Esophagus muscularis mucosa (tissue), 4 donors: ENCODE results near the gene ADGRG1. TPM values are rescaled to one million over a fixed set of nuclear protein-coding genes. Genes with fewer than 3 reads are reported as not detected.

Experiments
- DNase-seq: peaks from one replicate; pipeline ENCODE4 v3.0.0-alpha.2; 2017; ENCODE audit errors: extremely low spot score
- H3K27ac ChIP-seq, 4 donors: fragments of 200-600 bp; sonication (generic); replicated peaks in 1 of 4; 1 replicate in 3 of 4; 2 replicates in 1 of 4; pipeline ENCODE4 v1.5.1; 2016 to 2019; ENCODE audit warnings: mild to moderate bottlenecking in 1 of 4
- H3K27me3 ChIP-seq, 4 donors: fragments of 200-600 bp; sonication (generic); one replicate each; pipeline versions ENCODE4 v1.5.1 to v1.6.0; 2016 to 2019
- H3K36me3 ChIP-seq, 4 donors: fragments of 200-600 bp; sonication (generic); one replicate each; pipeline ENCODE4 v1.5.1; 2016 to 2019
- H3K4me1 ChIP-seq, 4 donors: fragments of 200-600 bp; sonication (generic); one replicate each; pipeline ENCODE4 v1.5.1; 2016 to 2019
- H3K4me3 ChIP-seq, 4 donors: fragments of 200-600 bp; sonication (generic); 1 replicate in 2 of 4; 2 replicates in 2 of 4; pipeline ENCODE4 v1.5.1; 2016 to 2019; ENCODE audit warnings: mild to moderate bottlenecking in 4 of 4, moderate library complexity in 1 of 4
- H3K9me3 ChIP-seq, 4 donors: fragments of 200-600 bp; sonication (generic); 1 replicate in 3 of 4; 2 replicates in 1 of 4; pipeline ENCODE4 v1.5.1; 2016 to 2019
- EP300 ChIP-seq: sonication (generic); formaldehyde crosslinking; IDR thresholded peaks from one replicate; pipeline ENCODE4 v1.6.1; 2017; ENCODE audit warnings: antibody characterized with exemption
- POLR2A ChIP-seq: fragments of 450-650 bp; IDR thresholded peaks from one replicate; pipeline ENCODE4 v1.6.1; 2017; ENCODE audit warnings: antibody characterized with exemption, moderate library complexity, mild to moderate bottlenecking, low read depth
- POLR2AphosphoS5 ChIP-seq, 2 donors: sonication (generic); formaldehyde crosslinking; IDR thresholded peaks; one replicate each; pipeline ENCODE4 v1.6.1; 2017; ENCODE audit warnings: antibody characterized with exemption in 2 of 2
- WGBS: methylation state at CpG from one replicate; pipeline ENCODE4 v1.1.5; 2018; 5-methylcytosine and 5-hydroxymethylcytosine counted together
- intact Hi-C: fragments of 100-400 bp; cut with DNase I; formaldehyde crosslinking; loops from one replicate; pipeline ENCODE4 v1.15.1; 2023
- total RNA-seq, 4 donors: library from RNA; depleted of rRNA; stranded (reverse); fragments of >200 nt; gene quantifications; one replicate each; pipeline versions ENCODE4 v1.1.0 to v1.2.1, GENCODE V29; 2016
- TF ChIP-seq, protein P1 (sequence below), 3 experiments: fragments of 200-600 bp in 2 of 3; fragments of 450-650 bp in 1 of 3; sonication (generic) in 2 of 3; IDR thresholded peaks; one replicate each; pipeline ENCODE4 v1.5.1; 2017 to 2019; ENCODE audit warnings: antibody characterized with exemption in 3 of 3, mild to moderate bottlenecking in 2 of 3, moderate library complexity in 1 of 3

ADGRG1 gene
- total RNA-seq, 4 donors from 2014 or later = 17.4 to 21.4 (median 19.1) TPM

- TF ChIP-seq EP300 (no peak), POLR2AphosphoS5 (IDR thresholded peaks at IDR 0.05) (no peak), POLR2A (no peak)
- TF ChIP-seq, protein P1, sequence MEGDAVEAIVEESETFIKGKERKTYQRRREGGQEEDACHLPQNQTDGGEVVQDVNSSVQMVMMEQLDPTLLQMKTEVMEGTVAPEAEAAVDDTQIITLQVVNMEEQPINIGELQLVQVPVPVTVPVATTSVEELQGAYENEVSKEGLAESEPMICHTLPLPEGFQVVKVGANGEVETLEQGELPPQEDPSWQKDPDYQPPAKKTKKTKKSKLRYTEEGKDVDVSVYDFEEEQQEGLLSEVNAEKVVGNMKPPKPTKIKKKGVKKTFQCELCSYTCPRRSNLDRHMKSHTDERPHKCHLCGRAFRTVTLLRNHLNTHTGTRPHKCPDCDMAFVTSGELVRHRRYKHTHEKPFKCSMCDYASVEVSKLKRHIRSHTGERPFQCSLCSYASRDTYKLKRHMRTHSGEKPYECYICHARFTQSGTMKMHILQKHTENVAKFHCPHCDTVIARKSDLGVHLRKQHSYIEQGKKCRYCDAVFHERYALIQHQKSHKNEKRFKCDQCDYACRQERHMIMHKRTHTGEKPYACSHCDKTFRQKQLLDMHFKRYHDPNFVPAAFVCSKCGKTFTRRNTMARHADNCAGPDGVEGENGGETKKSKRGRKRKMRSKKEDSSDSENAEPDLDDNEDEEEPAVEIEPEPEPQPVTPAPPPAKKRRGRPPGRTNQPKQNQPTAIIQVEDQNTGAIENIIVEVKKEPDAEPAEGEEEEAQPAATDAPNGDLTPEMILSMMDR (IDR thresholded peaks at IDR 0.05) = no peak
- Histone ChIP-seq H3K27ac (no peak overlapping the region), H3K36me3 (no peaks in the 10 kb centered on the region), H3K4me3 (no peak overlapping the region), H3K27me3 (peaks cover 0 to 4% (median 0%) of the 10 kb centered on the region in 4 donors), H3K9me3 (no peaks in the 10 kb centered on the region), H3K4me1 (no peaks in the 10 kb centered on the region)
- 98% methylated on average over 9 of the region's 9 CpGs for WGBS
- intact Hi-C loops = no loop called here
- no peak for DNase-seq
These were observed 13.5 kb upstream of the ADGRG1 start for GRCh38 chr16:57614944-57615343.

GRCh38 chr16:57615813-57616212, 12.6 kb upstream of the ADGRG1 start:
- no peaks in the 10 kb centered on the region for H3K9me3 ChIP-seq
- H3K4me3 ChIP-seq = no peak overlapping the region
- intact Hi-C loops = no loop called here
- DNase-seq = no peak
- H3K27me3 ChIP-seq = no peaks in the 10 kb centered on the region
- H3K36me3 ChIP-seq = no peaks in the 10 kb centered on the region
- WGBS = 90% methylated on average over 9 of the region's 10 CpGs
- H3K27ac ChIP-seq = no peak overlapping the region
- TF ChIP-seq POLR2AphosphoS5 (IDR thresholded peaks at IDR 0.05) (no peak), POLR2A (no peak), EP300 (no peak)
- TF ChIP-seq, protein P1 (IDR thresholded peaks at IDR 0.05) = no peak
- H3K4me1 ChIP-seq = no peaks in the 10 kb centered on the region

GRCh38 chr16:57616241-57616640, 12.2 kb upstream of the ADGRG1 start:
- Histone ChIP-seq H3K4me3 (no peak overlapping the region), H3K4me1 (no peaks in the 10 kb centered on the region), H3K27ac (no peak overlapping the region), H3K36me3 (no peaks in the 10 kb centered on the region), H3K27me3 (no peaks in the 10 kb centered on the region), H3K9me3 (no peaks in the 10 kb centered on the region)
- WGBS = 70% methylated on average over 2 of the region's 7 CpGs
- TF ChIP-seq POLR2A (no peak), POLR2AphosphoS5 (IDR thresholded peaks at IDR 0.05) (no peak), EP300 (no peak)
- TF ChIP-seq, protein P1 (IDR thresholded peaks at IDR 0.05) = no peak
- DNase-seq = no peak
- intact Hi-C loops = no loop called here

- WGBS = 81% methylated on average over 4 of the region's 4 CpGs
These were observed 11.6 kb upstream of the ADGRG1 start for GRCh38 chr16:57616876-57617275.

More at GRCh38 chr16:57616876-57617275, 11.6 kb upstream of the ADGRG1 start:
- DNase-seq = no peak
- no peak overlapping the region for H3K27ac ChIP-seq
- intact Hi-C loops = no loop called here
- H3K27me3 ChIP-seq = no peaks in the 10 kb centered on the region
- no peak overlapping the region for H3K4me3 ChIP-seq
- H3K36me3 ChIP-seq = no peaks in the 10 kb centered on the region
- H3K9me3 ChIP-seq = no peaks in the 10 kb centered on the region
- TF ChIP-seq, protein P1 (IDR thresholded peaks at IDR 0.05) = no peak
- TF ChIP-seq EP300 (no peak), POLR2A (no peak), POLR2AphosphoS5 (IDR thresholded peaks at IDR 0.05) (no peak)
- no peaks in the 10 kb centered on the region for H3K4me1 ChIP-seq
